Suprapubic skin (tissue), 4 donors: ENCODE measurements around the gene FAM227A.

ENCODE experiments used
- CTCF ChIP-seq, 2 donors: fragments of 200-600 bp in 1 of 2; fragments of 450-650 bp in 1 of 2; sonication (generic) in 1 of 2; IDR thresholded peaks; one replicate each; pipeline ENCODE4 v1.5.1; 2016 to 2019; ENCODE audit warnings: antibody characterized with exemption in 2 of 2, mild to moderate bottlenecking in 1 of 2, moderate library complexity in 1 of 2
- EP300 ChIP-seq: sonication (generic); formaldehyde crosslinking; IDR thresholded peaks from one replicate; pipeline ENCODE4 v1.6.1; 2017; ENCODE audit warnings: antibody characterized with exemption
- POLR2A ChIP-seq, 2 donors: fragments of 450-650 bp; IDR thresholded peaks; one replicate each; pipeline ENCODE4 v1.6.1; 2017; ENCODE audit warnings: antibody characterized with exemption in 2 of 2, mild to moderate bottlenecking in 2 of 2, moderate library complexity in 2 of 2
- POLR2AphosphoS5 ChIP-seq, 3 donors: sonication (generic); formaldehyde crosslinking; IDR thresholded peaks; one replicate each; pipeline ENCODE4 v1.6.1; 2017; ENCODE audit warnings: antibody characterized with exemption in 3 of 3

GRCh38 chr22:38656256-38657044, at the start of gene FAM227A, which contains the start of gene CBY1:
- no peak for TF ChIP-seq CTCF (IDR thresholded peaks at IDR 0.05)
- no peak for TF ChIP-seq EP300
- TF ChIP-seq POLR2AphosphoS5 (IDR thresholded peaks at IDR 0.05): peak in 2 of 3 donors; percentile 27 to 76
- TF ChIP-seq POLR2A (IDR thresholded peaks at IDR 0.05): peak in 1 of 2 donors; percentile 39
